CD4-positive, alpha-beta T cell treated with Interleukin-6 at 100 ng/mL for 8 hours (primary cell): ENCODE results near the gene YIPF3.
"Not testable (repeated sequence)": the region's sequence is repeated elsewhere in the genome, so short reads cannot be mapped to it uniquely, and the experiment has no call there.

ENCODE experiments used
- DNase-seq: peaks from one replicate; pipeline ENCODE4 v3.0.0-alpha.2; 2020; ENCODE audit warnings: mixed read lengths, low spot score

Gene YIPF3

GRCh38 chr6:43516697-43517504 lies at the start of gene YIPF3, which contains the start of gene POLR1C:
YIPF3 (minus strand) TSS chr6:43516926; CDS start chr6:43516807, 119 bp downstream.
POLR1C (plus strand) TSS chr6:43517089; CDS start chr6:43517110, 21 bp downstream.
- peak; percentile 96 for DNase-seq

GRCh38 chr6:43559328-43559727 lies 42.6 kb upstream of the YIPF3 start:
- no peak for DNase-seq

- DNase-seq, result not testable (repeated sequence)
Observed at GRCh38 chr6:43557620-43558019, 40.9 kb upstream of the YIPF3 start.

GRCh38 chr6:43547222-43547621 lies 30.5 kb upstream of the YIPF3 start:
- DNase-seq, result no peak

- DNase-seq, result no peak
Observed at GRCh38 chr6:43544461-43544860, 27.7 kb upstream of the YIPF3 start.

GRCh38 chr6:43541774-43542471 lies 25.2 kb upstream of the YIPF3 start:
- DNase-seq, result no peak

GRCh38 chr6:43540507-43540906 lies 23.8 kb upstream of the YIPF3 start:
- DNase-seq, result no peak

- not testable (repeated sequence) for DNase-seq
Observed at GRCh38 chr6:43539409-43539808, 22.7 kb upstream of the YIPF3 start.

GRCh38 chr6:43538986-43539385 lies 22.3 kb upstream of the YIPF3 start:
- not testable (repeated sequence) for DNase-seq

- DNase-seq, result no peak
Observed at GRCh38 chr6:43532201-43532600, 15.5 kb upstream of the YIPF3 start.

GRCh38 chr6:43524483-43524961 lies 7.8 kb upstream of the YIPF3 start:
- no peak for DNase-seq

GRCh38 chr6:43523284-43523683 lies 6.6 kb upstream of the YIPF3 start:
- DNase-seq, result no peak

GRCh38 chr6:43522547-43523261 lies 6.0 kb upstream of the YIPF3 start:
- DNase-seq, result no peak

- no peak for DNase-seq
Observed at GRCh38 chr6:43521836-43522235, 5.1 kb upstream of the YIPF3 start.

GRCh38 chr6:43520097-43520496 lies 3.4 kb upstream of the YIPF3 start:
- DNase-seq, result no peak

- DNase-seq, result no peak
Observed at GRCh38 chr6:43517505-43518357, 1.0 kb upstream of the YIPF3 start.

- DNase-seq, result no peak
Observed at GRCh38 chr6:43516367-43516696, 394 bp downstream of the YIPF3 start.

- DNase-seq, result no peak
Observed at GRCh38 chr6:43515808-43516207, 918 bp downstream of the YIPF3 start.

- no peak for DNase-seq
Observed at GRCh38 chr6:43511824-43512415, 4.8 kb downstream of the YIPF3 start.

GRCh38 chr6:43510827-43511163 lies 5.9 kb downstream of the YIPF3 start:
- no peak for DNase-seq
